Fibroblast of mammary gland (primary cell): ENCODE results near the gene MEOX2.

Experiments used
- DNase-seq: peaks from one replicate; pipeline ENCODE4 v3.0.0-alpha.2; 2010; ENCODE audit warnings: low read depth
- H3K4me3 ChIP-seq: 2 replicates; pipeline ENCODE4 v1.5.1; 2011; ENCODE audit warnings: low read depth, mild to moderate bottlenecking, low read length, moderate library complexity; ENCODE audit not compliant: control insufficient read depth
- CTCF ChIP-seq: conservative IDR thresholded peaks from 2 replicates; pipeline ENCODE4 v1.5.1; 2011; ENCODE audit warnings: low read depth, low read length, inconsistent platforms; ENCODE audit not compliant: control insufficient read depth, insufficient read depth

The MEOX2 gene

GRCh38 chr7:15681631-15682030 is 4.9 kb downstream of the MEOX2 start:
- H3K4me3 ChIP-seq = no peak overlapping the region
- DNase-seq = no peak
- TF ChIP-seq CTCF = no peak

- DNase-seq = no peak
- TF ChIP-seq CTCF = no peak
- H3K4me3 ChIP-seq = no peak overlapping the region
Measured at GRCh38 chr7:15681186-15681585, 5.3 kb downstream of the MEOX2 start.

GRCh38 chr7:15680446-15680845 is 6.0 kb downstream of the MEOX2 start:
- no peak overlapping the region for H3K4me3 ChIP-seq
- TF ChIP-seq CTCF = no peak
- DNase-seq = no peak

GRCh38 chr7:15679306-15679705 is 7.2 kb downstream of the MEOX2 start:
- TF ChIP-seq CTCF = no peak
- no peak overlapping the region for H3K4me3 ChIP-seq
- DNase-seq = no peak

- no peak for TF ChIP-seq CTCF
- H3K4me3 ChIP-seq = no peak overlapping the region
- no peak for DNase-seq
Measured at GRCh38 chr7:15678653-15679052, 7.8 kb downstream of the MEOX2 start.

GRCh38 chr7:15675379-15675778 is 11.1 kb downstream of the MEOX2 start:
- H3K4me3 ChIP-seq = no peak overlapping the region
- TF ChIP-seq CTCF = no peak
- DNase-seq = no peak

- TF ChIP-seq CTCF = no peak
- H3K4me3 ChIP-seq = no peak overlapping the region
- DNase-seq = no peak
Measured at GRCh38 chr7:15674586-15674985, 11.9 kb downstream of the MEOX2 start.
